Immature natural killer cell (primary cell): Measurements from ENCODE around the gene ZBTB20. TPM values are rescaled to one million over a fixed set of nuclear protein-coding genes. Genes with fewer than 3 reads are reported as not detected.
A peak's percentile ranks its signal among the peaks of the same experiment; 100 is the strongest.
"Not testable (repeated sequence)": the region's sequence is repeated elsewhere in the genome, so short reads cannot be mapped to it uniquely, and the experiment has no call there.

Source experiments
- DNase-seq, 3 donors: peaks; one replicate each; pipeline ENCODE4 v3.0.0; 2022; ENCODE audit warnings: mixed read lengths in 1 of 3
- H3K27ac Mint-ChIP-seq, 6 donors: one replicate each; pipeline ENCODE4 v1.8.0; 2020; ENCODE audit warnings: mixed read lengths in 6 of 6, mild to moderate bottlenecking in 5 of 6, inconsistent platforms in 4 of 6, moderate library complexity in 3 of 6
- H3K27me3 Mint-ChIP-seq, 3 donors: one replicate each; pipeline ENCODE4 v1.8.0; 2020 to 2021; ENCODE audit warnings: low read depth in 3 of 3, mild to moderate bottlenecking in 3 of 3, mixed read lengths in 3 of 3, moderate library complexity in 3 of 3, inconsistent platforms in 1 of 3
- H3K36me3 Mint-ChIP-seq, 3 donors: one replicate each; pipeline ENCODE4 v1.8.0; 2020; ENCODE audit warnings: mixed read lengths in 3 of 3, inconsistent platforms in 2 of 3, mild to moderate bottlenecking in 2 of 3
- H3K4me1 Mint-ChIP-seq, 2 donors: one replicate each; pipeline ENCODE4 v1.8.0; 2020; ENCODE audit warnings: inconsistent platforms in 2 of 2, mild to moderate bottlenecking in 2 of 2, mixed read lengths in 2 of 2, moderate library complexity in 1 of 2
- H3K4me3 Mint-ChIP-seq, 5 donors: one replicate each; pipeline ENCODE4 v1.8.0; 2020; ENCODE audit warnings: mild to moderate bottlenecking in 5 of 5, mixed read lengths in 5 of 5, inconsistent platforms in 3 of 5, moderate library complexity in 3 of 5
- H3K9me3 Mint-ChIP-seq, 6 donors: one replicate each; pipeline ENCODE4 v1.8.0; 2020; ENCODE audit warnings: mild to moderate bottlenecking in 6 of 6, mixed read lengths in 6 of 6, inconsistent platforms in 4 of 6, moderate library complexity in 3 of 6
- polyA plus RNA-seq, 3 donors: library from polyadenylated mRNA; unstranded; fragments of 300-500 nt; fragmentation: Illumina TruSeq; gene quantifications; one replicate each; pipeline ENCODE4 v1.2.3, GENCODE V29; 2021

The ZBTB20 gene
- polyA plus RNA-seq, 3 donors from 2014 or later, result 7.2 to 21.3 (median 16.5) TPM

DNA sequence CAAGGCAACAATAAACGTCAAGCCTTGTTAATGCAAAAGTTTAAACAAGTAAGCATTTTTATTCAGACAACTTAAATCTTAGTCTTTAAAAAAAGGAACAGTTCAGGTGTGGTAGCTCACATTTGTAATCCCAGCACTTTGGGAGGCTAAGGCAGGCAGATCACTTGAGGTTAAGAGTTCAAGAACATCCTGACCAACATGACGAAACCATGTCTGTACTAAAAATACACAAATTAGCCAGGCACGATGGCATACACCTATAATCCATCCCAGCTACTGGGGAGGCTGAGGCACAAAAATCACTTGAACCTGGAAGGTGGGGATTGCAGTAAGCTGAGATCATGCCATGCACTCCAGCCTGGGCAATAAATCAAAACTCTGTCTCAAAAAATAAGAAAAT is 19.9 kb downstream of the ZBTB20 start:
- H3K4me1 Mint-ChIP-seq, result no peaks in the 10 kb centered on the region
- H3K36me3 Mint-ChIP-seq, result no peaks in the 10 kb centered on the region
- no peak overlapping the region for H3K4me3 Mint-ChIP-seq
- H3K27ac Mint-ChIP-seq, result no peak overlapping the region
- no peaks in the 10 kb centered on the region for H3K9me3 Mint-ChIP-seq
- H3K27me3 Mint-ChIP-seq, result no peaks in the 10 kb centered on the region
- no peak for DNase-seq

DNA sequence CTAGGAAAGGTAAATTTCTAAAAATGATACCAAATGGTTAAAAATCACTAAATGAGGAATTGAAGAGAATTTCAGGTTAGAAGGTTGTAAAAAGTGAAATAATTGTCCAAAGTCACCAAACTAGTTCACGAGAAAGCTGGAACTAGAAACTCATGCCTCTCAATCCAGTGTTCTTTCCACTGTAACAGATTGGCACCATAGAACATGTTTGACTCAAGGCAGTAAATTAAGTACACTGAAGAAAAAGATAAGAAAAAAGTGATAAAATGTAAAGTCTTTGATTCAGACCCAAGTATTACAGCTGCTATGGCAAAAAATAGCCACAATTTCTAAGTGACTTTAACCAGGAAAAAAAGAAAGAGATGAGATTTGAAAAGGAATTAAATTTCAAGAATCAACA is 26.5 kb downstream of the ZBTB20 start:
- no peaks in the 10 kb centered on the region for H3K36me3 Mint-ChIP-seq
- no peak for DNase-seq
- no peaks in the 10 kb centered on the region for H3K27me3 Mint-ChIP-seq
- no peak overlapping the region for H3K27ac Mint-ChIP-seq
- H3K9me3 Mint-ChIP-seq, result no peaks in the 10 kb centered on the region
- peaks cover 0 to 9% of the 10 kb centered on the region in 2 donors for H3K4me1 Mint-ChIP-seq
- no peak overlapping the region for H3K4me3 Mint-ChIP-seq

DNA sequence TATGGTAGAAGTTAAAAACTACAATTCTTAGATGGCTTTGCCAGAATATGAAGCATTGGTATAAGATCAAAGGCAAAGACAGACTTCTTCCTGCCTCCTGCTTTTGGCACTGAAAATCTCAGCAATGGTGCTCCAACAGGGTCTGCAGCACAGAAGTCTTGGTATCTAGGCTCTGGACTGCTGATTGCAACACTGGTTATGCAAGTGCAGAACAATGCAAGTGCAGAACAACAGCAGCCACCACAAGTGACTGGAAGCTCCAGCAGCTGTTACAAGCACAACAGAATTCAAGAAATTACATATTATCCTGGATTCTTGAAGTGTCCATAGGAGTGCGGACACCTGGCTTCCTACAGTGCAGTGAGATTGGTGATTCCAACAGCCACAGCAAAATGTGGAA is 33.7 kb downstream of the ZBTB20 start:
- no peak for DNase-seq
- no peak overlapping the region for H3K27ac Mint-ChIP-seq
- H3K27me3 Mint-ChIP-seq, result peaks cover 0 to 2% (median 0%) of the 10 kb centered on the region in 3 donors
- H3K4me1 Mint-ChIP-seq, result no peaks in the 10 kb centered on the region
- no peak overlapping the region for H3K4me3 Mint-ChIP-seq
- H3K9me3 Mint-ChIP-seq, result no peaks in the 10 kb centered on the region
- H3K36me3 Mint-ChIP-seq, result peaks cover 0 to 3% (median 1%) of the 10 kb centered on the region in 3 donors

GRCh38 chr3:115111632-115112031 is 35.5 kb downstream of the ZBTB20 start:
- H3K36me3 Mint-ChIP-seq, result peaks cover 8 to 11% (median 10%) of the 10 kb centered on the region in 3 donors
- DNase-seq, result no peak
- no peaks in the 10 kb centered on the region for H3K4me1 Mint-ChIP-seq
- H3K27ac Mint-ChIP-seq, result no peak overlapping the region
- peaks cover 0 to 2% (median 0%) of the 10 kb centered on the region in 3 donors for H3K27me3 Mint-ChIP-seq
- no peak overlapping the region for H3K4me3 Mint-ChIP-seq
- peaks cover 0 to 3% (median 0%) of the 10 kb centered on the region in 6 donors for H3K9me3 Mint-ChIP-seq

- H3K4me3 Mint-ChIP-seq, result no peak overlapping the region
- peaks cover 8 to 11% (median 10%) of the 10 kb centered on the region in 3 donors for H3K36me3 Mint-ChIP-seq
- no peak for DNase-seq
- peaks cover 0 to 3% (median 0%) of the 10 kb centered on the region in 6 donors for H3K9me3 Mint-ChIP-seq
- H3K27me3 Mint-ChIP-seq, result peaks cover 0 to 2% (median 0%) of the 10 kb centered on the region in 3 donors
- no peaks in the 10 kb centered on the region for H3K4me1 Mint-ChIP-seq
- no peak overlapping the region for H3K27ac Mint-ChIP-seq
Observed at GRCh38 chr3:115110830-115111229, 36.3 kb downstream of the ZBTB20 start.

DNA sequence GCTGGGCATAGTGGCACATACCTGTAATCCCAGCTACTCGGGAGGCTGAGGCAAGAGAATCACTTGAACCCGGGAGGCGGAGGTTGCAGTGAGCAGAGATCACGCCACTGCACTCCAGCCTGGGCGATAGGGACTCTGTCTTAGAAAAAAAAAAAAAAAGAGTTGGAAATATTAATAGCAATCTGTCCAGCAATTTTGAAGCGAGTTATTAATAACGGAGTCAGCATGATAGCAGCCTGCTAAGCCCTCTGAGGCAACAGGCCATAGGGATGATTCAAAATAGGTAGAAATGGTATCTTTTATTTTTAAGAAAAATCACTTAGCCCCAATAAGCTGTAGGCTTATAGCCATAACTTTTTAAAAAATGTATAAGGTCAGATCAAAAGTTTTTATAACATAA is 37.0 kb downstream of the ZBTB20 start:
- DNase-seq, H3K4me1 Mint-ChIP-seq, H3K27me3 Mint-ChIP-seq, H3K27ac Mint-ChIP-seq, H3K9me3 Mint-ChIP-seq, H3K4me3 Mint-ChIP-seq: not testable (repeated sequence)
- H3K36me3 Mint-ChIP-seq, result peaks cover 8 to 11% (median 10%) of the 10 kb centered on the region in 3 donors

DNA sequence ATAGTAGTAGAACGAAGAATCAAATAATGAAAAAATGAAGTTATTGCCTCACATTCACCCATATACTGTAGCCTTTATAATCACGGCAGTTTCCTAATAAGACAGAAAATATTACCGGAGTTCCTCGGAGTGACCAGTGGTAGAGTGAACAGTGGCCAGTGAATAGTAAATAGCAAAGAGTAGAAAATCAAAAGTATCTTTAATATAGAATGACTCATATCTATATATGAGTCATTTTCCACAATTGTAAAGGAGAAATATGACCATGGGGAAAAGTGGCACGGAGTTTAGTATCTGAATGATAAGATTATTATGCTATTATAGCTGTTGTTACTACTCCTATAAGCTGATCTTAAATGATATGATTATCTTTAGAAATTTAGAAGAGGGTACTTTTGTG is 38.5 kb downstream of the ZBTB20 start:
- peaks cover 0 to 3% (median 0%) of the 10 kb centered on the region in 6 donors for H3K9me3 Mint-ChIP-seq
- H3K27me3 Mint-ChIP-seq, result peaks cover 0 to 2% (median 0%) of the 10 kb centered on the region in 3 donors
- no peak for DNase-seq
- H3K27ac Mint-ChIP-seq, result no peak overlapping the region
- no peaks in the 10 kb centered on the region for H3K4me1 Mint-ChIP-seq
- H3K4me3 Mint-ChIP-seq, result no peak overlapping the region
- peaks cover 13 to 20% (median 16%) of the 10 kb centered on the region in 3 donors for H3K36me3 Mint-ChIP-seq

- no peak for DNase-seq
Observed at GRCh38 chr3:115102046-115102445, 45.0 kb downstream of the ZBTB20 start.

GRCh38 chr3:115100806-115101205 is 46.3 kb downstream of the ZBTB20 start:
- peaks cover 4 to 11% (median 11%) of the 10 kb centered on the region in 3 donors for H3K36me3 Mint-ChIP-seq
- H3K4me1 Mint-ChIP-seq, result peaks cover 19 to 26% of the 10 kb centered on the region in 2 donors
- H3K4me3 Mint-ChIP-seq, result peak overlapping the region; percentile 75 to 87 (median 80)
- no peak for DNase-seq
- H3K27ac Mint-ChIP-seq, result peak overlapping the region in 5 of 6 donors; percentile 77 to 91 (median 84)
- peaks cover 0 to 4% (median 3%) of the 10 kb centered on the region in 3 donors for H3K27me3 Mint-ChIP-seq
- no peaks in the 10 kb centered on the region for H3K9me3 Mint-ChIP-seq

More at GRCh38 chr3:115102046-115102445, 45.0 kb downstream of the ZBTB20 start:
- peaks cover 19 to 26% of the 10 kb centered on the region in 2 donors for H3K4me1 Mint-ChIP-seq
- peaks cover 0 to 4% (median 3%) of the 10 kb centered on the region in 3 donors for H3K27me3 Mint-ChIP-seq
- H3K36me3 Mint-ChIP-seq, result peaks cover 4 to 11% (median 11%) of the 10 kb centered on the region in 3 donors
- H3K27ac Mint-ChIP-seq, result no peak overlapping the region
- no peak overlapping the region for H3K4me3 Mint-ChIP-seq
- H3K9me3 Mint-ChIP-seq, result no peaks in the 10 kb centered on the region

DNA sequence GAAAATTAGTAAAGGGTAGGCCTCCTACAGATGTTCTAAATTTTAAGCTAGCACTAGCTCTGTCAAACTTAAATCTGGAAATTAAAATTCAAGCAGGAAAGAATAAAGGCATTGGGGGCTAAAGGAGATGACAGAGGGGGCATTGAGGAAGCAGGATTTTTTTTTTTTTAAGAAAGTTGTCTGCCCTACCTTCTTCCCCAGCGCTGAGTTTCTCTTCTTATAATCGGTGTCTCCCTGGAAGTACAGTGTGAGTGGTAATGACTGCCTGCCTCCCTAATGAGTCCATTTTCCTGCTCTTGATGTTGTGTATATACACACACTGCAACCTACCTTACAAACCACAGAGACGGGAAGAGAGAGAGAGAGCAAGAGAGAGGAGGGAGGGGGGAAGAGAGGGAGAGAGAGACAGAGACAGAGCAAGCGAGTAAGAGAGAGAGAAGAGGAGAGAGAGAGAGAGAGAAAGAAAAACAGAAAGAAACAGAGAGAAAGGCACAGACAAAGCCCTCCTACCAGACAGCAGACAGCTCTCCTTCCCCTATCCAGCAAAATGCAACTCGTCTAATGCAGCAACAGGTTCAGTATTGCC is 47.0 kb downstream of the ZBTB20 start:
- Mint-ChIP-seq H3K27ac (peak overlapping the region; percentile 74 to 91 (median 84)), H3K36me3 (peaks cover 4 to 11% (median 11%) of the 10 kb centered on the region in 3 donors), H3K4me3 (peak overlapping the region; percentile 75 to 87 (median 80)), H3K9me3 (no peaks in the 10 kb centered on the region), H3K27me3 (peaks cover 0 to 4% (median 3%) of the 10 kb centered on the region in 3 donors), H3K4me1 (peaks cover 19 to 26% of the 10 kb centered on the region in 2 donors)
- peak; percentile 35 to 50 (median 41) for DNase-seq

- peaks cover 0 to 4% (median 3%) of the 10 kb centered on the region in 3 donors for H3K27me3 Mint-ChIP-seq
- H3K36me3 Mint-ChIP-seq, result peaks cover 2 to 11% (median 9%) of the 10 kb centered on the region in 3 donors
- H3K9me3 Mint-ChIP-seq, result no peaks in the 10 kb centered on the region
- H3K4me1 Mint-ChIP-seq, result peaks cover 19 to 26% of the 10 kb centered on the region in 2 donors
- no peak for DNase-seq
- peak overlapping the region; percentile 75 to 87 (median 80) for H3K4me3 Mint-ChIP-seq
- H3K27ac Mint-ChIP-seq, result peak overlapping the region; percentile 74 to 91 (median 84)
Observed at GRCh38 chr3:115099134-115099985, 47.7 kb downstream of the ZBTB20 start.

DNA sequence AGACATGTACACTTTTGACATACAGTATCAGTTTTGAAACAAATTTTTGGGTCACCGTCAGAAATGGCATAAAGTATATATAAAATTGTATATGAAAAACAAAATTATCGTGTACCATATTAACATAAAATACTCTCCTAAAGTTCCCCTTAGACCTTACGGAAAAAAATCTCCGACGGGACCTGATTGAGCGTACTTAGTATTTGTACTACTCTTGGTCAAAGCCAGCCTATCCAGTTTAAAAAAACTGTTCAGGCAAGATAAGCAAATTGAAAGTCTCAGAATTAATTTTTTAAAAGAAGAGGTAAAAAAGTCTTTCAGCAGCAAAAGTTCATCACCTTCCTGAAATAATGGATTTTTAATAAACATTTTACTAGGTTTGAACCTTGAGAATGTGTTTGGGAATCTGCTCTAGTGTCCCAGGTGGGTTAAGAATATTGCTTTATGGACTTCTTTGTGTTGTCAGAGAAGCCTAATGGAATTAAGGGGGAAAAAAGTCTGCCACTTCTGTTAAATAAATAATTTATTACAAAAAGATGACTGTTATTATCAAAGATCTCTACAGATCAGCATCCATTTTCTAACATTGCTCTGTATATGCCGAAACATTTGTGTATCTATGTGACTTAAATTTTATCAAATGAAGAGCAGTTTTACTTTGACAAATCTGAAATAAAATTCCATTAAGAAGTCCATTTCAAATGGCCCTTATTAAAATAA is 48.6 kb downstream of the ZBTB20 start:
- H3K4me3 Mint-ChIP-seq, result no peak overlapping the region
- H3K36me3 Mint-ChIP-seq, result peaks cover 0 to 5% (median under 1%) of the 10 kb centered on the region in 3 donors
- H3K9me3 Mint-ChIP-seq, result no peaks in the 10 kb centered on the region
- DNase-seq, result no peak
- H3K27ac Mint-ChIP-seq, result no peak overlapping the region
- H3K4me1 Mint-ChIP-seq, result peaks cover 19 to 26% of the 10 kb centered on the region in 2 donors
- peaks cover 0 to 4% (median 3%) of the 10 kb centered on the region in 3 donors for H3K27me3 Mint-ChIP-seq

- peaks cover 10 to 12% of the 10 kb centered on the region in 2 donors for H3K4me1 Mint-ChIP-seq
- peaks cover 0 to 3% (median 2%) of the 10 kb centered on the region in 3 donors for H3K27me3 Mint-ChIP-seq
- H3K4me3 Mint-ChIP-seq, result no peak overlapping the region
- no peak for DNase-seq
- H3K36me3 Mint-ChIP-seq, result no peaks in the 10 kb centered on the region
- no peaks in the 10 kb centered on the region for H3K9me3 Mint-ChIP-seq
- H3K27ac Mint-ChIP-seq, result no peak overlapping the region
Observed at GRCh38 chr3:115095236-115095635, 51.9 kb downstream of the ZBTB20 start.
